Tongue (tissue), 2 donors: Measurements from ENCODE around the gene TFRC. TPM values are rescaled to one million over a fixed set of nuclear protein-coding genes. Genes with fewer than 3 reads are reported as not detected.
"Not testable (repeated sequence)": the region's sequence is repeated elsewhere in the genome, so short reads cannot be mapped to it uniquely, and the experiment has no call there.

ENCODE experiments used
- DNase-seq: peaks from one replicate; pipeline ENCODE4 v3.0.0-alpha.2; 2015
- total RNA-seq: library from RNA; depleted of rRNA; stranded (reverse); fragments of >200 nt; gene quantifications from one replicate; pipeline ENCODE4 v1.2.3, GENCODE V29; 2014

Gene TFRC
- total RNA-seq, 1 donor from 2014 or later: 110 TPM

GRCh38 chr3:196081002-196081833 lies 672 bp downstream of the TFRC start:
- peak; percentile 70 for DNase-seq

- not testable (repeated sequence) for DNase-seq
These were observed 1.6 kb downstream of the TFRC start for GRCh38 chr3:196080101-196080846.

- no peak for DNase-seq
These were observed 2.2 kb downstream of the TFRC start for GRCh38 chr3:196079682-196080081.

GRCh38 chr3:196075013-196075412 lies 6.9 kb downstream of the TFRC start:
- DNase-seq: no peak

GRCh38 chr3:196073255-196073753 lies 8.6 kb downstream of the TFRC start:
- DNase-seq: peak; percentile 88

- DNase-seq: no peak
These were observed 9.6 kb downstream of the TFRC start for GRCh38 chr3:196072313-196072712.

GRCh38 chr3:196068812-196069211 lies 13.1 kb downstream of the TFRC start:
- not testable (repeated sequence) for DNase-seq

- no peak for DNase-seq
These were observed 14.5 kb downstream of the TFRC start for GRCh38 chr3:196067439-196067838.

DNA sequence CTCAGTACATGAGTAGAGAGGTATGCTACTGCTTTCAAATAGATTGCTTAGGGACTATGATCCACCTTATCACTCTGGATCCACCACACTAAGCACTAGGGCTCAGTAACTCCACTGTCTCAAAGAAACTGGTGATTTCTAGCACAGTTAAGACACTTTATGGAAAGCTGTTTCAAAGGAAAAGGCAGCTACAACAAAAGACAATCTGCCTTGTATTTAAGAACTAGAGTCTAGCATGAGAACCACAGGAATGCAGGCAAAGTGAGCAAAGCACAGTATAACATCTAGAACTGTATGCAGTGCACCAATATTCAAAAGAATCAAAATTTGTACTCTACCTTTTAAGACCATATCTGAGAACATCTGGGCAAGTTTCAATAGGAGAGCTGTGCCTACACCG lies 17.9 kb downstream of the TFRC start:
- no peak for DNase-seq

DNA sequence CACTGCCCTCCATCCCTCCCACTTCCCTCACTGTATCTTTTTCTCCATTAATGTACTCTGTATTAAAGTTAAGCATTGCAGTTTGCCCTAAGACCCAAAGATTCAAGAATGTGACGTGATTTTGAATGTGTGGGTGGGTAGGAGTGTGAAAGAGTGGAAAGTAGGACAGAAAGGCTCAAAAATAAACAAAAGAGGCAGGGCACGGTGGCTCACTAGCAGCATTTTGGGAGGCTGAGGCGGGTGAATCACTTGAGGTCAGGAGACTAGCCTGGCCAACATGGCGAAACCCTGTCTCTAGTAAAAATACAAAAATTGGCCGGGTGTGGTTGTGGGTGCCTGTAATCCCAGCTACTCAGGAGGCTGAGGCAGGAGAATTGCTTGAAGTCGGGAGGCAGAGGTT lies 18.4 kb downstream of the TFRC start:
- no peak for DNase-seq

GRCh38 chr3:196063049-196063448 lies 18.8 kb downstream of the TFRC start:
- no peak for DNase-seq

DNA sequence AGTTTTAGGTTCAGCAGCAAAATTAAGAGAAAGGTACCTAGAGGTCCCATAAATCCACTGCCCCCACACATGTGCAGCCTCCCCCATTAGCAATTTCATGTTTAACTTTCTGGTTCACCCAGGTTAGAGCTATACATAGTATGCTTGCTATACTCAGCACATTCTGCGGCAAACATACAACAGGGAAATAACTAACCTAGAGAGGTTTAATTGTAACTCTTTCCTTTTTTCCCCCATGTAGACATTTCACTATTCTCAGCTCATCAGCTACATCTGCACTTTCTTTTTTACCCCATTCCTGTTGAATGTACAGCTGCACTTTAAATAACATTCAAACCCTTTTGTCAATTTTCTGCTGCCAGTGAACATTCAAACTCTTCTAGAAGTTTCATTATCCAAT lies 21.1 kb downstream of the TFRC start:
- DNase-seq: no peak

DNA sequence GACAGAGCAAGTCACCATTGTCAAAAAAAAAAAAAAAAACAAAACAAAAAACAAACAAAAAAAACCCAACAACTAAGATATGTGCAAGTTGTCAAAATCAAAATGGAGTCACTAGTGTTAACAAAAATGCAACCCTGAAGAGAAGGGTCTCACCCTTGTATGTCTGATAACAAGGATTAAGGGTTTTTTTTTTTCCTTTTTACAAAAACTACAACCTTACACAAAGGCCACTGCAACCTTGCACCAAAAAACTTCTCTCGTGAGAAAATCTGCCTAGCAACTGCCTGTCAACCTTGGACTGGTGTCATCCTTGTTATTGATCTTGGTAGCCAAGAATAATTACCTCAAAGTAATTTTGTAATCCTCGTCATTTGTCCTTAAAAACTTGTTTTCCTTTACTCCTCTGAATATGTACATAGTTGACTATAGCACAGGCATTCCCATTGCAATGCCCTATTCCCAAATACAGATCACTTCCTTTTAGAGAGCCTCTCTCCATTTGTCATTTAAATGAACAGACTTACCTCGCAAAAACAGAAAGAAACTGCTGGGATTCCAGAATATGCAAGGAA lies 24.0 kb downstream of the TFRC start:
- no peak for DNase-seq

GRCh38 chr3:196056371-196056770 lies 25.5 kb downstream of the TFRC start:
- not testable (repeated sequence) for DNase-seq

- DNase-seq: no peak
These were observed 26.1 kb downstream of the TFRC start for GRCh38 chr3:196055683-196056270.

DNA sequence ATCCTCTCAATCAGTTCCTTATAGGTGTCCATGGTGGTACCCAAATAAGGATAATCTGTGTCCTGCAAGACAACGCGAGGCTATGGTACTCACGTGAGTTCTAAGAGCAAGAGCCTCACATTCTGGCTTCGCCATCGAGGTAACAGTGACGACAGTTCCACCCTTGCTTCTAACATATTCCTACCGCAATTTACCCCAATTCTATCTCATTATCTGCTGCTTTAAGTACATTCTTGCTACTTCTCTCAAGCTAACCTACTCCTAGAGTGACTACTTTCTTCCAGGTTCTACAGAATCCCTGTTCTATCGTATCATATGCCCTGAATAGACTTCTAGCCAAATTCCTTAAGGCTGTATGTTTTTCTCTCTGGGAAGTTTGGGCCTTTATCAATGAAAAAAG lies 26.6 kb downstream of the TFRC start:
- DNase-seq: no peak

GRCh38 chr3:196054661-196055060 lies 27.2 kb downstream of the TFRC start:
- DNase-seq: no peak

GRCh38 chr3:196053487-196053886 lies 28.4 kb downstream of the TFRC start:
- no peak for DNase-seq

DNA sequence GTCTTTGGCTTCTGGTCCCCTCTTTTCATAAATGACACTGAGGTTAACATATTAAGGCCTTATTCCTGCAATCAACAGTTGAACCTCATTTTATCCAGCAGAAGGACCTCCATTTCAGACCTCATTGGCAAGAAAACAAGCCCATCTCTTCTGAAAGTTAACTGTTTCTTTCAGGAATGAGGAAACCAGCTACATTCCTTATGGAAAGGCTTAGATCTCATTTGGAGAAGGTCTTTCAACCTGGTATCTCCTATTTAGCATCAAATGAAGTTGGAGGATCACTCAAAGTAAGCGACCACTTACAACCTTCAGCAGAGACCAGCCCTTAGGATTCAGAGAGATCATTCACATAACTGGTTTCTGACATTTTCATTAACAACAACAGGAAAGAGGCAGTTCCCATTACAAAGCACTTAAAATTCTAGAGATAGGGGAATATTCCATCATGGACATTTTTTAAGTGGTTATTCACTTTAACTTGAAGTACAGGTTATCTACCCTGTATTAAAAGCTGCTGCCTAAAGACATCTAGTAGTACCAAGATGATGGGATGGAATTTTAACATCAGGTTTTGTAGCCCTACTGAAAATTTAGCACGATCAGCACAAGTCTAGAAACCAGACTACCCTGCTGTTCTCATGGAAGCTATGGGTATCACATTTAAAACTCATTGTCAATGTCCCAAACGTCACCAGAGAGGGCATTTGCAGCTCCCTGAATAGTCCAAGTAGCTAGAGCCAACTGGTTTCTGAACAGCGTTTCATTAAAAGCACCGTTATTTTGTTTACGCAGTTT lies 30.4 kb downstream of the TFRC start:
- no peak for DNase-seq

- DNase-seq: no peak
These were observed 31.3 kb downstream of the TFRC start for GRCh38 chr3:196050597-196050996.

- DNase-seq: no peak
These were observed 32.2 kb downstream of the TFRC start for GRCh38 chr3:196049653-196050052.
